Coronary artery (tissue), 2 donors: ENCODE results near the gene TYW3.

Experiments used
- DNase-seq: peaks from one replicate; pipeline ENCODE4 v3.0.0-alpha.2; 2017; ENCODE audit warnings: low spot score
- H3K27ac ChIP-seq, 2 donors: fragments of 200-600 bp; sonication (generic); one replicate each; pipeline ENCODE4 v1.5.1; 2016 to 2019
- H3K4me3 ChIP-seq: fragments of 200-600 bp; sonication (generic); 2 replicates; pipeline ENCODE4 v1.5.1; 2016; ENCODE audit warnings: mild to moderate bottlenecking, moderate library complexity
- CTCF ChIP-seq: fragments of 200-600 bp; sonication (generic); IDR thresholded peaks from one replicate; pipeline ENCODE4 v1.5.1; 2019; ENCODE audit warnings: antibody characterized with exemption

The TYW3 gene

GRCh38 chr1:74690909-74691308 is 42.0 kb upstream of the TYW3 start:
- DNase-seq = no peak
- no peak overlapping the region for H3K4me3 ChIP-seq
- no peak overlapping the region for H3K27ac ChIP-seq
- TF ChIP-seq CTCF = no peak

GRCh38 chr1:74693473-74693872 is 39.5 kb upstream of the TYW3 start:
- DNase-seq = no peak
- TF ChIP-seq CTCF = no peak
- H3K27ac ChIP-seq = no peak overlapping the region
- no peak overlapping the region for H3K4me3 ChIP-seq

- no peak for TF ChIP-seq CTCF
- H3K4me3 ChIP-seq = no peak overlapping the region
- no peak for DNase-seq
- no peak overlapping the region for H3K27ac ChIP-seq
Observed at GRCh38 chr1:74697832-74698231, 35.1 kb upstream of the TYW3 start.

- Histone ChIP-seq H3K4me3 (no peak overlapping the region), H3K27ac (no peak overlapping the region)
- no peak for TF ChIP-seq CTCF
- no peak for DNase-seq
Observed at GRCh38 chr1:74699331-74699730, 33.6 kb upstream of the TYW3 start.

- no peak for DNase-seq
- H3K27ac ChIP-seq = no peak overlapping the region
- H3K4me3 ChIP-seq = no peak overlapping the region
- TF ChIP-seq CTCF = no peak
Observed at GRCh38 chr1:74703386-74704182, 29.4 kb upstream of the TYW3 start.

- H3K4me3 ChIP-seq = no peak overlapping the region
- no peak for TF ChIP-seq CTCF
- no peak overlapping the region for H3K27ac ChIP-seq
- DNase-seq = no peak
Observed at GRCh38 chr1:74712881-74713280, 20.1 kb upstream of the TYW3 start.

- Histone ChIP-seq H3K27ac (no peak overlapping the region), H3K4me3 (no peak overlapping the region)
- no peak for TF ChIP-seq CTCF
- DNase-seq = no peak
Observed at GRCh38 chr1:74713849-74714248, 19.1 kb upstream of the TYW3 start.
